Measurements from ENCODE around the gene LUZP2.

DNA sequence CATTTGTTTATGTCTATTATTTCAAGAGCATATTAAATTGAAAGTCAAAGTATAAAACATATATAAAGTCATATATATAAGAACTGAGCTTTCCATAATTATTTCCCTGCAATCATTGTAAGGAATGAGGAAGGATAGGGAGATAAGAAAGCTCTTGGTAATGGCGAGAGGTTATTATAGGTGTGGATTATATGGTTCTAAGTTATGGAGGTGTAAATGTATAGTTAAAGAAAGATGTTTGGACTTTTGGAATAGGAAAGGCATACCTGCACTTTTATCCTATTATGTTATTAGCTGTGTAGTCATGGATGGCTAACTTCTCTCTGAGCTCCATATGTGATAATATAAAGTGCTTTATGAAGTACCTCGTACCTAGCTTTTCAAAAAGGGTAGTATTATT, 127.6 kb downstream of the LUZP2 start:
- TF ChIP-seq, protein P1, sequence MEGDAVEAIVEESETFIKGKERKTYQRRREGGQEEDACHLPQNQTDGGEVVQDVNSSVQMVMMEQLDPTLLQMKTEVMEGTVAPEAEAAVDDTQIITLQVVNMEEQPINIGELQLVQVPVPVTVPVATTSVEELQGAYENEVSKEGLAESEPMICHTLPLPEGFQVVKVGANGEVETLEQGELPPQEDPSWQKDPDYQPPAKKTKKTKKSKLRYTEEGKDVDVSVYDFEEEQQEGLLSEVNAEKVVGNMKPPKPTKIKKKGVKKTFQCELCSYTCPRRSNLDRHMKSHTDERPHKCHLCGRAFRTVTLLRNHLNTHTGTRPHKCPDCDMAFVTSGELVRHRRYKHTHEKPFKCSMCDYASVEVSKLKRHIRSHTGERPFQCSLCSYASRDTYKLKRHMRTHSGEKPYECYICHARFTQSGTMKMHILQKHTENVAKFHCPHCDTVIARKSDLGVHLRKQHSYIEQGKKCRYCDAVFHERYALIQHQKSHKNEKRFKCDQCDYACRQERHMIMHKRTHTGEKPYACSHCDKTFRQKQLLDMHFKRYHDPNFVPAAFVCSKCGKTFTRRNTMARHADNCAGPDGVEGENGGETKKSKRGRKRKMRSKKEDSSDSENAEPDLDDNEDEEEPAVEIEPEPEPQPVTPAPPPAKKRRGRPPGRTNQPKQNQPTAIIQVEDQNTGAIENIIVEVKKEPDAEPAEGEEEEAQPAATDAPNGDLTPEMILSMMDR (IDR thresholded peaks at IDR 0.05) = no peak
- TF ChIP-seq POLR2A (IDR thresholded peaks at IDR 0.05) = no peak
